A673 (cell line): ENCODE data around the gene APOBEC3G.

Experiments
- CTCF ChIP-seq: fragments of 300-800, 200-600 bp; sonication (generic); conservative IDR thresholded peaks from 2 replicates; pipeline ENCODE4 v1.5.1; 2017; ENCODE audit warnings: low read depth, mild to moderate bottlenecking, antibody characterized with exemption, low read length, moderate library complexity, mixed read lengths
- EZH2 ChIP-seq: fragments of 200-600 bp; sonication (generic); IDR thresholded peaks from 2 replicates; pipeline ENCODE4 v1.6.1; 2017; ENCODE audit warnings: borderline replicate concordance, low read depth, mild to moderate bottlenecking, mixed read lengths, antibody characterized with exemption, low read length; ENCODE audit not compliant: poor library complexity, severe bottlenecking

- TF ChIP-seq CTCF (no peak), EZH2 (no peak)
These were observed 12.9 kb downstream of the APOBEC3G start for GRCh38 chr22:39089928-39090327.
